Measurements from ENCODE around the gene TTC28.

Gene TTC28

DNA sequence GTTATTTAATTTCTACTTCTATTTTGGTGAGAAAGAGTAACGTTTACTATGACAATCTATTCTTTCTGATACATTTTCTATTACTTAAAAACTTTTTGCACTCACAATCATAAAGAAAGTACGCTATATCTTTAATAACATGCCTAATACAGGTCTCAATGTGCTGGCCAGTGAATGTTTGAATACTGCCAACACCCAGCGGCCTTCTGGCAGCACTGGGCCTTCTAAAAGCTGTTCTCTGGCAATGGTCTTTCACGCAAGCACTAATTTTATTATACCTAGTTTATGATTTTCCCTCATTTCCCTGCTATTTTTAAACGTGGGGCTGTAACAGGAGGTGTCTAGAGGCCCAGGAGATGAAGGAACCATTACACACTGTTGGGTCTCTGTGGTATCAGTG, 410.8 kb downstream of the TTC28 start:
- DNase-seq (ENCODE audit: low spot score) = no peak

DNA sequence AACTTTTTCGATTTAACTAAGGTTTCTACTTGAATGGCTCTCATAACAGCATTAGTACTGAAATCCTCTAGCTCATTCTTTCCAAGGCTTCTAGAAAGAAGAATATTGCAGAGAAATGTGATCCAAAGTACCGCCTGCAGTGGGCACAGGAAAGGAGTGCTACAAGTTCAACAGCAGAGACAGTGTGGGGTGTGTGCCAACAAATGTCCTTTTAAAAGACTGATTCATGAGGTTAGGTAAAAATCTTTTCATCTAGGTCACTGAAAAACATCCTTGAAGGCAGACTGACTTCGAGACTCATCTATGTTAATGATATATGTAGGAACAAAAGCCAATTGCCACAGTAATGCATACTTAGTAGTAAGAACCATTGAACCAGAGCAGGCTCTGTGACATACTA, 411.5 kb downstream of the TTC28 start:
- no peak for DNase-seq (ENCODE audit: low spot score)

DNA sequence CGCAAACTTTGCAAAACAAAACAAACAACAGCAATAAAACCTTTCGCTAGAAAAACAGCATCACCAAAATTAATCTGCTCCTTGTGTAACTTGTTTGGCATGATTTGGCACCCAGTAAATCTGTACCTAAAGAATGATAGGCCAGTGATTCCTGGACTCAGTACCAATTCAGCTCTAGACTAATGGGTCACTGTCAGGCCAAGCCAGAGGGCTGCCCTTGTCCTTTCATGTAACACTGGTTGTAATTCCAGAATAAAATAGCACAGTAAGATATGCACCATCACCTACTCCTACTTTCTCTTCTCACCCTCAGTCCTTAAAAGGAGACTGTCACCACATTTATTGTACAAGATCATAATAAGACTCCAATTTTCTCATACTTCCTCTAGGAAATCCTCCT, 419.0 kb downstream of the TTC28 start:
- no peak for DNase-seq (ENCODE audit: low spot score)

DNA sequence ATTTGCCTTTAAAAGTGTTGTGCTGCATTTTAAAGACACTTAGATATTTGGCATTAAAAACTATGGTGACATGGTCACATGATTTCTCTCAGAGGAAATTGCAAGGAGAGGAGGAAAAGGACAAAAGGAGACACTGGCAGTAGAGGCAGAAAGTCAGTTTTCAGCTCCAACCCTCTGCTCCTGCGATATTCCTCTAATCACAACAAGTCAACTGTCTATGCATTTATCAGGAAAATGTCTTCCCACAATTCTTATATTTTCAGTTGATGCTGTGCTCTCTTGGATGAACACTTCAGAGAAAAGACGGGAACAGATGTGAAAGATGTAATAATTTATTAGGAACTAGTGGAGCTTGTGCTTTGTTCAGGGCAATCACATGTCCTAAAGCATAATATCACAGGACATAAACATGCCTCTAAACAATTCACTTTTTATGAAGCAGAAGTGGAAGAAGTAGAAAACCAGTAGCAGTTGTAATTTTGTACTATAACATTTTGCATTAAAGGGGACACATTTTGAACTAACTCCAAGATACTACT, 419.8 kb downstream of the TTC28 start:
- no peak for DNase-seq (ENCODE audit: low spot score)

DNA sequence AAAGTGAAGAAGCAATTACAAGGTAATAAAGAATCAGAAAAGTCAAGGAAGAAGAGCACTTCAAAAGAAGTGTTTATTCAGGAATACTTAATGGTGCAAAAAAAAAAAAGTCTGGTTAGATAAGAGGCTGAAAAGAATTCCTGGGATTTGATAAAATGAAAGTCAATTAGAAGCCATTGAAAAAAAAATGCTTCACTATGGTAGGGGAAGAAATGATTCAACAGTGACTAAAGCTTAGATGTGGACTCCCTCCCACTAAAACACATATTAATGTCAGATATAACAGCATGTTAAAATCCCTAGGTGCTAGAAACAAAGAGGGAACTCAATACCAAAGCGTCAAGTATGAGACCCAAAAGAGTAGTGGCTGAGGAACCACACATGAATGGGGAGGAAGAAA, 425.2 kb downstream of the TTC28 start:
- DNase-seq (ENCODE audit: low spot score) = no peak

DNA sequence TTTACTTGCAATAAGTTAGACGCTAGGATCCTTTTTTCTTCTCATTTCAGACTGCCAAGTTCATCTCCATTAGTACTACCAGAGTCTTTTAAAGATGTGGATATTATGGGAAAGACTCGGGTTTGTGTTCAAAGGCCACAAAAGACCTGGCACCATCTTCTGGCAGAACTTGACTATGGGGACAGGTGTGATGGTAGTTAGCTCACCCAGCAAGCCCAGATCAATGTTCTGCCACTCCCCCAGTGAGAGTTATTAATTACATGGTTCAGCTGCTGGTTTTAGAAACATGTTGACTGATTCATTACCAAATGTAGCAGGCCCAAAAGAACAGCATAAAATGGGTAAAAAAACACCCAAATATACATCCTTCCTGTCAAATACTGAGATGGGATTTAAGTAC, 427.1 kb downstream of the TTC28 start:
- no peak for DNase-seq (ENCODE audit: low spot score)

DNA sequence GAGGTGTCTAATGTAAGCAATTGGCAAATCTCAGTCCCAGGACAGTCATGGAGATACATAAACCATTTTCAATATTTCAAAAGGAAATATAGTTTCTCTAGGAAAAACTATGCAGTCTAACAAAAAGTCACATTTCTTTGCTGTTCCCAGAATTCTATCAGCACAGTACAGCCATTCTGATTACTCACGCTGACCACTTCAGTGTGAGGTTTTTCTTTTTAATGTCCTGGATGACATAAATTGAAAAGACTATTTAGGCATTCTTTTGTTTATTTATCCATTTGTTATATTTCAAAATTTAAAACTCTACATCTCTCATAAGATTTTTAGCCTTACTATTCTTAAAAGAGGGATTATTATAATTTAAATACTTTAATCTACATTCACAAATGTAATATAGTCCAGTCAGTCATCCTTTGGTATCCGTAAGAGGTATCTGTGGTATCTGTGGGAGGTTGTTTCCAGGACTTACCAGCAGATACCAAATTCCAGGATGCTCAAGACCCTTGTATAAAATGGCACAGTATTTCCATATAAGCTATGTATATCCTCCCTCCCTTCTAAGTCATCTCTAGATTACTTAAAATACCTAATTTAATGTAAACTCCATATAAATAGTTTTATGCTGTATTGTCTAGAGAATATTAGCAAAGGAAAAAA, 429.5 kb downstream of the TTC28 start:
- no peak for DNase-seq (ENCODE audit: low spot score)

DNA sequence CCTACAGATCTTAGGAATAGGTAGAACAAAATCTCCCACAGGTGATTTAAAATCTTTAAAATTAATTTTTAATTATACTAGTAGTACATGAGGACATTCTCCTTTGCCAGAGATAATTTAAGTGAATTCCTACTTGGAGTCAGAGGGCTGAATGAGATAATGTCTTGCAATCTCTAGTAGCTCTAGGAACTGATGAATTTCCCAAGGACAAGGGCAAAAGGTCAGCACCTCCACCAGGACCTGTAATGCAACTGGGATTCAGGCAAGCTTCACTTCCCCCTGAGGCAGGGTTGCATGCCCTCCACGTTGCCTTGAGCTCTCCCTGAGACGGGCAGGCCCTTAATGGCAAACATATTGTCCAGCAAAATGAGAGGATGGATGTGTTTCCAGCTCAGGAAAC, 430.2 kb downstream of the TTC28 start:
- DNase-seq (ENCODE audit: low spot score) = no peak

DNA sequence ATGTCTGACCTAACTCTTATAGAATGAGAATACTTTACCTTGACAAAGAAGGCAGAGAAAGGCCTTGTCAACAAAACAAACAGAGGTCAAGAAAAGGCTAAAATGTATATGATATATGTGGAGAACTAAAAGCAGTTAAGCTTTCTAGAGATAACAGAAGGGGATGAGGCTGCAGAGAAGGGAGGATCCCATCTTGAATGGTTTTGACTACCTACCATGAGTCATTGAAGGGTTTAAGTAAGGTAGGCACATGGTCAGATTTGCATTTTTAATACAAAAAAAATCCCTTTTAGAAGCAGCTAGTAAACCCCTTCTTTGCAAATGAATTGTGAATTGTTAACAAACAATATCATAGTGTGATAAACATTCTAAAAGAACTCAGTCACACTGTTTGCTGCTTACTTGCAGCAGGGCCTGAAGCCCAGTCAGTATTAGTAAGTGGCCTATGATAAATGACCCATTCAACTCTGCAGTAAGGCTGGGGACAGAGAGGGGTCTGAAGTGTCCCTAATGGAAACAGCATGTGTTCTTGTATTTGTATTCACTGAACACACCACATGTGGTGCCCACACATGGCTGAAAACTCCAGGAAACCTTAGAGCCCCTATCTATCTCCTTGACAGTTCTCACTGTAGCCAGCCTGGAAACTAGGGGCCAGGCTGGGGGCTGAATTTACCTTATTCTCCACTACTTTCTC, 431.8 kb downstream of the TTC28 start:
- no peak for DNase-seq (ENCODE audit: low spot score)

DNA sequence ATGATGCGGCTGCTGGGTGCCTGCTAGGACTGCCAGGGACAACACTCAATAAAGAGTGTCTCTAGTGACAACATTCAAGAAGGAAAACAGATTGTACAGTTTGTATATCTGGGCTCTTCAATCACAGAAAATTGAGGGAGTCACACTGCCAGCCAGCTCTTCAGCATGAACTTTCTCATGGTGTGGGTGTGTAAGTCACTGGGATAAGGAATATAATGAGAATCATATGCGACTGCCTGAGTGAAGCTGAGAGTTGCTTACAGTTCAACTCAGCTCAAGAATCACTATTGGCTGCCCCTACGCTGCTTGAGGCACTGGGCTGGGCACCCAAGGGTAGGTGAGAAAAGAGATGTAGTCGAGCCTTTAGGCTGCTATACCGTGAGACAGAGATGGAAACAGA, 432.5 kb downstream of the TTC28 start:
- DNase-seq (ENCODE audit: low spot score) = no peak

DNA sequence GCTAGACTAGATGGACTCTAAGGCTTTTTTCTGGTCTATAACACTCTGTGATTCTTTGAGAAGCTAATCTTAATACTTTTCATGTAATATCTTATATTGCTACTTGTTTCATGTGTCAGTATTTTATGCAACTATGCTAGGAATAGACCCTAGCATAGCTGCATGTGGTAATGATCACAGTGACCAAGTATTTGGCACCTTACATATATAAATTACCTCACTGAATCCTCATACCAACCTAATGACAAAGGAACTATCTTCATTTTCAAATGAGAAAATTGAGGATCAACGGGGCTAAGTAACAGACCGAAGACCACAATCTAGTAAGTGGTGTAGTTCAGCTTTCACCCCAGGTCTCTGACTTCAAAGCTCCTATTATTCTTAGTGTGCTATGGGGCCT, 433.2 kb downstream of the TTC28 start:
- no peak for DNase-seq (ENCODE audit: low spot score)

DNA sequence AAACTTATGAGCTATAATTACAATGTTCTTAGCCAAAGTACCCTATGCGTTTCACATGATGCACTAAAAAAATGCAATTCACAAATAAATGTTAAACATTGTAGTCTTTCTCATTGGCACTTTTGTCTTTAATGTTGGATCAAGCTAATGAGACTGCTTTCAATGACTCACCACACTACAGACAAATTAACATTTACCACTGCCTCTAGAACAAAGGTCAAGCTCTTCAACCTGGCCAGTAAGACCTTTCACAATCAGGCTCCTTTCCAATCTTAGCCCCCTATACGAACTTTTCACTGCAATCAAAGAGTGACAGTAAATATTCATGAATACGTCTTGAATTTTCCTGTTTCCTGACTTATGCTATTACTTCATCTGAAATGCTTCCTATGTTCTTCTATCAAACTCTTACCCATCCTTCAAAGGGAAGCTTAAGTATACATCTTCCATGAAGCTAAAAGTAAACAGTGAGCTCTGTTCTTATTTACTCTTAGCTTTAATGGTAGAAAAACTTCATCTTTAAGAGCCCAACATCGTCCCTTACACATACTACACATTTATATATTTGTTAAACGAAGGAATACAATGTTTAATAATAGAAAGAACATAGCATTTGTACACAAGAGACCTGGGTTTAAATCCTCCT, 433.9 kb downstream of the TTC28 start:
- no peak for DNase-seq (ENCODE audit: low spot score)

DNA sequence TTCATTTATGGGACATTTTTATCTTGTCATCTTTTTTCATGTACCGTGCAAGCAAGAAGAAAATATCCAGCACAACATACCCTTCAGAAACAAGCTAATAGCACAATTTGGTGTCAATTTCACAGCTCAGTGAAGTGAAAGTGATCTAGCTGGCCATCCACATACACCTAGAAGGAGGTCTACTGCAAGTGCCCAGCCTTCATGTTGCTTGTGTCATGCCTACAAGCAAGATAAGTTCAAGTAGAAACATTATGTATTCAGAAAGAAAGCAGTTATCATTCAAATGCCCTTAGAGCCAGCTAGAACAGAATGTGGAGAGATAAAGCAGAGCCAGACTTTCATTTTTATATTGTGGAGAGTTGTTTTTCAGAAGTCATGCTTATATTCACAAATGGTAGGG, 434.9 kb downstream of the TTC28 start:
- no peak for DNase-seq (ENCODE audit: low spot score)

DNA sequence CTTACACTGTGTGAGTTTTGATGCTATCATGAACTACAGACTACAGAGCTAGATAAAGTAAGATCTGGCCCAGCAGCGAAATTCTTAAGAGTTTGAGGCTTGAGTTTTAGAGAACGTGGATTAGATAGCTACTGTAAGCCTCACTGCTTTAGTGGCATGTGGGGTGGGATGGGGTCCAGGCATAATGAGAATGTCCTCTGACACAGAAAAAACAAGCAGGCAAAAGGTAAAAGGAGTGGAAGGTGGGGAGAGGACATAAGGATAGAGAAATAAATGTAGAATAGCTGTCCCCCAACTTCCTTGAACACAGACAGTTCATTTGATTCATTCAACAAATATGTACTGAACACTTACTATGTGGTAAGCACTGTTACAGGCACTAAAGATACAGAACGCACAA, 436.1 kb downstream of the TTC28 start:
- DNase-seq (ENCODE audit: low spot score) = no peak

DNA sequence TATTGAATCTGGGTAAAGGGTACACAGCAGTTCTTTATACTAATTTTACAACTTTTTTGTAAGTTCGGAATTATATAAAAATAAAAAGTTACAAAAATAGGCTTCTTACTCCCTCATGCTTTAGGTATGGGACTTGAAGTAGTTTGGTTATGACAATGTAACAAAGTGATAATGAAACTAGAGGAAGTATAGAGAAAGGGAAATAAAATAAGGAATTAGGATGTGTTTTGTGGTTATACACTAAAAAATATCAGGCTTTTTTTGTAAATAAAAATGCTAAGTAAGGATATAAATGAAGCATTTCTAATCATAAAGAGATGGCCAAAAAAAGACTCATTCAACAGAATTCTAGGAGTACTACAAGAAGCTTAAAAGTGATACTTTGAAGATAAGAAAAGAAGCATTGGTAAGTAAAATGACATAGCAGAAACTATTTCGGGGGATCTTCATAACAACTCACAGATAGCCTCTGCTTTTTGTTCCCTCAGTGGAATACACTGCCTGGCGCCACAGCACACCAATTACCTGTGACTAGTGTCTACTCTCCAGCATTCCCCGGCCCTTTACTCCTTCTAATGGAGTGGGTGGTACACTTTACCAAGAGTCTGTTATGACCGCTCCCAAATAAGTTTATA, 437.9 kb downstream of the TTC28 start:
- DNase-seq (ENCODE audit: low spot score) = no peak

DNA sequence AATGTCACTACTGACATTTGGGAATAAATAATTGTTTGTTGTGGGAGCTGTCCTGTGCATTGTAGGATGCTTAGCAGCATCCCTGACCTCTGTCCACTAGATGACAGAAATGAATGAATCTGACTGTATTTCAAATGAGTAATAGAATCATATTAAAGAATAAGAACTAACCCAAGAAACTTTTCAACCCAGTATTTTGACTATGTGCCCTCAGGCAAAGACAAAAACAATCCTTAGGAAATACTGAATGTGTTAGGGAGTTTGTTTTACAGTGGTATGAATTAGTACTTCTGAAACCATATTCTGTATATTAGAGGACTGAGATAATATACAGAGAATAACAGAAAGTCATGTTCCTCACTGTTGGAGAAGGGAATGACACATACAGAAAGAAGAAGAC, 439.7 kb downstream of the TTC28 start:
- DNase-seq (ENCODE audit: low spot score) = no peak

DNA sequence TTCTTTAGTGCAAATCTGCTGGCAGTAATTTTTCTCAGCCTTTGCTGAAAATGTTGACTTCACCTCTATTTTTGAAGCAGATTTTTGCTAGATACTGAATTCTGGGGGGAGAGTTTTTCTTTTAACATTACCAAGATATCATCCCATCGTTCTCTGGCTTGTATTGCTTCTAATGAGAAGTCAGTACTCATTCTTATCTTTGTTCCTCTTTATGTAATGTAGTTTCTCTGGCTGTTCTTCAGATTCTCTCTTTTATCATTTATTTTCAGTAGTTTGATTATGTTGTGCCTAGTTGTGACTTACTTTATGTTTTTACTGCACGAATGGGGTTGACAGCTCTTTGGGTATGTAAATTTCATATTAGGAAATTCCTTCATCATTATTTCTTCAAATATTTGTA, 441.9 kb downstream of the TTC28 start:
- no peak for DNase-seq (ENCODE audit: low spot score)

DNA sequence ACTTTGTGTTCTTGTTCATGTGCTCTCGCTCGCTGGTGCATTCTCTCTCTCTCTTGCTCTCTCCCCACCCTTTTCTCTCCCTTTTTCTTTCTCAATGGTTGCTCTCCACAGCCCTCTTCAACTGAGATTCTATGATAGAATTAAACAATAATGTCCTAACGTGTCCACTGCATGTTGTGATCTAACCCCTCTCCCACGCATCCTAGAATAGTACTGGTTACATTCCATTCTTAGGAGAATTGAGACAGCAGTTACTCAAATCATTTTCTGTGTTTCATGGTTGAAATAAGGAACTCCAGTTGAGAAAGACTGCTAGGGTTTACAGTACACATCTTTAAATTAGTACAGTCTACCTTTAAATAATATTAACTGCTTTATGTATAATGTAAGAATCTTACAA, 442.5 kb downstream of the TTC28 start:
- DNase-seq (ENCODE audit: low spot score) = no peak

DNA sequence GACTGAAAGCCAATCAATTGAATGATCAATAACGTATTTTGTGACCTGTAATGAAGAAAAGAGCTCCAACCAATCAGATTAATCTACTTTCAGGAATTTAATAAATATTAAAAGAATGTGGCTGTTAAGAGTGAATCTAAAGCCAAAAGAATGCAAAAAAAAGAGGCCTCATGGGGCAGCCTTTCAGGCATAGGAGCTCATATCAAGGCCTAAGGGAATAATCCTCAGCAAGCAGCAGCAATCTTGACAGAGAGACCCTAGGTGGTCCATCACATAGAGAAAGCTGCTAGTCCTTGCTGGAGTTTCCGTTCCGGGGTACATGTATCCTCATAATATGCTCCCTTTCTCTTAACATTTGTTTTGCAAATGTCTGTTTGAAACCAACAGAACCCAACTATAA, 447.4 kb downstream of the TTC28 start:
- no peak for DNase-seq (ENCODE audit: low spot score)

DNA sequence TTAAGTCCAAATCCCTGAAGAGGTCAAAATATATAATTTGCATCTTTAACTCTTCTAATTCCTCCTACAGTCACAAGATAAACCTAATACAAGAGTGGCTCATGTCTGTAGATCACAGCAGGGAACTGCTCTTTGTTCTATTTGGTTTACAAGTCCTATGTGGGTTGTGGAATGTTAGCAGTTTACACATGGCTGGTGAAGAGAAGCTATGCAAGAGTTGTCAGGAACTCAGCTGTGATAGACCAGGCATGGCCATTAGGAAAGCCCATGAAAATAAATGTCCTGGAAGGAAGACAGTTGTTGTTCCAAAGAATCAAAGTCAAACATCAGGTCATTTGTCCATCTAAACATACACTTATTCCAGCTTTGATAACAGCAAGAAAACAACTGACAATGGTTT, 448.2 kb downstream of the TTC28 start:
- DNase-seq (ENCODE audit: low spot score) = no peak

DNA sequence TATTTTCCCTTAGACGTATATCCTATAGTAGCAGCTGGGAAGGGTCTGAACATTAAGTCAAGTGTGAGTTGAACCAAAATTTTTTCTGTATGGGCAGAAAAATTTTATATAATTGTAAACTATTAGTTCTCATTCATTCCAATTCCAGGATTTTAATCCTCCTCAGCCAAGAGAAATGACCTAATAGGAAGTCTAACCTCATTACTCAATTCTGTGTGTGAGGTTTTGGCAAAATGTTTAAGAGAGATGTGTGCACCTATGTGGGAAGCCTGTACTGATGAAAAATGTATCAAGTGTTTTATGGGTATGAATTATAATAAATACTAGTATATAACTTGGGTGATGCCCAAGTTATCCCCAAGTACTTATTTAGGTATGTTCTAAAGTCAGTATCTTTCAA, 449.0 kb downstream of the TTC28 start:
- DNase-seq (ENCODE audit: low spot score) = no peak

DNA sequence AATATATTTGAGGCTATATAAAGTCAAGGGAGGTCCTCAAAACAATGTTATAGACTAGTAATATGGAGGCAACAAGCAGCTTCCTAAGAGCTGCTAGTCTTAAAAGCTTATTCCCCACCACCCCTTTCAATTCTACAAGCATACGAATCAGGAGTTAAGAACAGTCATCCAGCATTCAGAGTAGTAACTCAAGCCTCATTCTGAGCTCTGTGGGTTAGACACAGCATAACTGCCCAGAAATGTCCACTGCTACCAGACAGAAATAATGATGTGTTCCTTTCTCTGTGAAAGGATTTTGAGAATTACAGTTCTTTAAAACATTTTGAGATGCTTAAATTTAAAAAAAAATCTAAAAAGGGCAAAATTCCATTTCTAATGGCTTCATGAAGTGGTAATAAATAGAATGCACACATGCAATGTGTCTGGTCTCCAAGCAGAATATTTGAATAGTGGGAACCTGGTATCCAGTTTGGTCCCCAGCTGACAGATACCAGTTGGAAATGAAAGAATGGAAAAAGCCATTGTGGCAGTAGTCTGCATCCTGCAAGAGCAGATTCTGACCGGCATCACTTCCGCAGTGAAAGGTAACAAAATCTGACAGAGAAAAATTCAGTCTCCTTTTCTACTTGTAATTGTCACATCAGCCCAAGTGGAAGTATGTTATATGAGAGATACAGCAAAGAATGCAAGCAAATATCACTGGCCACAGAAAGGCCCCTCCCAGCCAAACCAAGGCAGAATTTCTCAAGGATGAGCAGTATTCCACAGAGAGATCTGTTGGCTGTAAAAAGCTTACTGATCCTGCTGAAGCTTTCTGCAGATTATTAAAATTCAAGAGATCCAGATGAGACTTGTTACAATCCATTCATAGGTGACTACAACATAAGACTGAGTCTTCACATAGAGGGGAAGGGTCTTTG, 449.8 kb downstream of the TTC28 start:
- DNase-seq (ENCODE audit: low spot score) = no peak

All from CD4-positive, alpha-beta T cell treated with Interleukin-6 at 100 ng/mL for 8 hours (primary cell).